ENCODE measurements around the gene EP300.

Gene EP300

DNA sequence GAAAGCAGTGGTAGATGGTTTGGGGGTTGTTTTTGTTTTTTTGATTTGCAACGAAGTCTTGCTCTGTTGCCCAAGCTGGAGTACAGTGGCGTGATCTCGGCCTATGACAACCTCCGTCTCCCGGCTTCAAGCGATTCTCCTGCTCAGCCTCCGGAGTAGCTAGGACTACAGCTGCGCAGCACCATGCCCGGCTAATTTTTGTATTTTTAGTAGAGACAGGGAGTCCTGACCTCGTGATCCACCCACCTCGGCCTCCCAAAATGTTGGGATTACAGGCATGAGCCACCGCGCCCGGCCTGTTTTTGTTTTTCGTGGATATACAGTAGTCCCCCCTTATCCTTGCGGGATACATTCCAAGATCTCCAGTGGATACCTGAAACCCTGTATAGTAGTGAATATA is 6.6 kb downstream of the EP300 start:
- TF ChIP-seq, protein P1, sequence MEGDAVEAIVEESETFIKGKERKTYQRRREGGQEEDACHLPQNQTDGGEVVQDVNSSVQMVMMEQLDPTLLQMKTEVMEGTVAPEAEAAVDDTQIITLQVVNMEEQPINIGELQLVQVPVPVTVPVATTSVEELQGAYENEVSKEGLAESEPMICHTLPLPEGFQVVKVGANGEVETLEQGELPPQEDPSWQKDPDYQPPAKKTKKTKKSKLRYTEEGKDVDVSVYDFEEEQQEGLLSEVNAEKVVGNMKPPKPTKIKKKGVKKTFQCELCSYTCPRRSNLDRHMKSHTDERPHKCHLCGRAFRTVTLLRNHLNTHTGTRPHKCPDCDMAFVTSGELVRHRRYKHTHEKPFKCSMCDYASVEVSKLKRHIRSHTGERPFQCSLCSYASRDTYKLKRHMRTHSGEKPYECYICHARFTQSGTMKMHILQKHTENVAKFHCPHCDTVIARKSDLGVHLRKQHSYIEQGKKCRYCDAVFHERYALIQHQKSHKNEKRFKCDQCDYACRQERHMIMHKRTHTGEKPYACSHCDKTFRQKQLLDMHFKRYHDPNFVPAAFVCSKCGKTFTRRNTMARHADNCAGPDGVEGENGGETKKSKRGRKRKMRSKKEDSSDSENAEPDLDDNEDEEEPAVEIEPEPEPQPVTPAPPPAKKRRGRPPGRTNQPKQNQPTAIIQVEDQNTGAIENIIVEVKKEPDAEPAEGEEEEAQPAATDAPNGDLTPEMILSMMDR (IDR thresholded peaks at IDR 0.05) = no peak

DNA sequence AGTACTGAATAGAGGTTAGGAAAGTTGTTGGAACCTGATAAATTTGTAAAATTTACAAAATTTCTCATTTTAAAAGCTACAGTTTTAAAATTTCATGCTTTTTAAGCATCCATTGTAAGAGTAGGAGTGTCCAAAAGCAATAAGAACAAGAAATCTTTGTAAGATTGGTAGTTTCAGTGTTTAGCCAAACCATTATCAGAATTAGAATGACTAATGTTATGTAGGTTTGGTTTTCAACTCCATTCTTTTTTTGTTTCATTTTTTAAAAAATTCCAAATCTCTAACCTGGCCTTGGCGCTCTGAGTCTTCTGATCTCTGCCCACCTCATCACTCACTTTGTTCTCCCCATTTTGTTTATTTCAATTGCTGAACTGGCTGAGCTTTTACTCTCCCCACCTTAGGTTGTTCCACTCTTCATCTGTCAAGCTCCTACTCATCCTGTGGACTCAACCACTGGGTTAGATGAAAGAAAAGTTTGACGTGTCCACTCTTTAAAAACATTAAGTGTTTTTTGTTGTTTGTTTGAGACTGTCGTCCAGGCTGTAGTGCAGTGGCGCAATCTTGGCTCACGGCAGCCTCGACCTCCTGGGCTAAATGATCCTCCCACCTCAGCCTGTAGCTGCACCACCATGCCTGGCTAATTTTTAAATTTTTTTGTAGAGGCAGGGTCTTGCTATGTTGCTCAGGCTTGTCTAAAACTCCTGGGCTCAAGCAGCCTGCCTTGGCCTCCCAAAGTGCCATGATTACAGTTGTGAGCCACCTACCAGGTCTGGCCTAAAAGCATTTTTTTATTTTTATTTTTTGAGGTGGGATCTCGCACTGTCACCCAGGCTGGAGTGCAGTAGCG is 14.0 kb downstream of the EP300 start:
- TF ChIP-seq, protein P1 (IDR thresholded peaks at IDR 0.05) = no peak

GRCh38 chr22:41110968-41111367 is 18.6 kb downstream of the EP300 start:
- TF ChIP-seq, protein P1 (IDR thresholded peaks at IDR 0.05) = no peak

DNA sequence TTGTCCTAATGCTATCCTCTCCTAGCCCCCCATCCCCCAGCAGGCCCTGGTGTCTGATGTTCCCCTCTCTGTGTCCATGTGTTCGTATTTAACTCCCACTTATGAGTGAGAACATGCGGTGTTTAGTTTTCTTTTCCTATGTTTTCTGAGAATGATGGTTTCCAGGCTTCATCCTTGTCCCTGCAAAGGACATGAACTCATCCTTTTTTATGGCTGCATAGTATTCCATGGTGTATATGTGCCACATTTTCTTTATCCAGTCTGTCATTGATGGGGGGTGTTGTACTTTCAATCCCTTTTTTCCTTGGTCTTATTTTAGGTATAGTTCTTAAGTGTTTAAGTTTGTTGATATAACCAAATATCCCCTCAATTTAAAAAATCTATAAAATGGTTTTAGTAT is 23.9 kb downstream of the EP300 start:
- TF ChIP-seq, protein P1 (IDR thresholded peaks at IDR 0.05) = no peak

GRCh38 chr22:41117127-41117965 is 25.0 kb downstream of the EP300 start:
- TF ChIP-seq, protein P1 (IDR thresholded peaks at IDR 0.05) = no peak

GRCh38 chr22:41123151-41123550 is 30.8 kb downstream of the EP300 start:
- TF ChIP-seq, protein P1 (IDR thresholded peaks at IDR 0.05) = no peak

GRCh38 chr22:41124086-41124485 is 31.7 kb downstream of the EP300 start:
- TF ChIP-seq, protein P1 (IDR thresholded peaks at IDR 0.05) = no peak

Measured in LNCAP (cell line).